SU-DHL-6 (cell line): Measurements from ENCODE around the gene RABGGTA.

ENCODE experiments used
- H2AFZ ChIP-seq: fragments of 200-600 bp; sonication (generic); 2 replicates; pipeline ENCODE4 v1.6.1; 2014; ENCODE audit warnings: low read depth, mild to moderate bottlenecking, moderate library complexity, mixed read lengths, antibody characterized with exemption, low read length; ENCODE audit not compliant: severe bottlenecking
- H3F3A ChIP-seq: fragments of 200-600 bp; shearing (Covaris generic); 2 replicates; pipeline ENCODE4 v1.6.0; 2016; ENCODE audit warnings: antibody characterized with exemption, mild to moderate bottlenecking; ENCODE audit not compliant: insufficient read depth
- H3K27ac ChIP-seq: fragments of 200-600 bp; sonication (generic); 2 replicates; pipeline ENCODE4 v1.5.1; 2016; ENCODE audit warnings: low read depth, mild to moderate bottlenecking, low read length, moderate library complexity, mixed read lengths
- H3K27me3 ChIP-seq: fragments of 200-600 bp; sonication (generic), shearing (Covaris generic); 2 replicates; pipeline ENCODE4 v1.6.0; 2014; ENCODE audit warnings: mild to moderate bottlenecking, low read length
- H3K36me3 ChIP-seq: fragments of 200-600 bp; sonication (generic); 2 replicates; pipeline ENCODE4 v1.6.1; 2014; ENCODE audit warnings: mild to moderate bottlenecking, low read length, mixed read lengths
- H3K4me2 ChIP-seq: fragments of 300-600, 200-600 bp; shearing (Covaris generic), sonication (generic); 2 replicates; pipeline ENCODE4 v1.6.0; 2014; ENCODE audit warnings: low read length, low read depth, mild to moderate bottlenecking; ENCODE audit not compliant: poor library complexity, severe bottlenecking
- H3K4me3 ChIP-seq: fragments of 200-600 bp; sonication (generic); 2 replicates; pipeline ENCODE4 v1.5.1; 2014; ENCODE audit warnings: antibody characterized with exemption, low read length, mild to moderate bottlenecking, mixed read lengths; ENCODE audit not compliant: insufficient read depth, poor library complexity, severe bottlenecking
- H3K79me2 ChIP-seq: fragments of 200-600 bp; sonication (generic); 2 replicates; pipeline ENCODE4 v1.6.1; 2014; ENCODE audit warnings: mild to moderate bottlenecking, low read length, moderate library complexity; ENCODE audit not compliant: insufficient read depth
- H3K9ac ChIP-seq: fragments of 200-600 bp; sonication (generic); 2 replicates; pipeline ENCODE4 v1.7.0; 2014; ENCODE audit warnings: mild to moderate bottlenecking, low read length
- H3K9me2 ChIP-seq: fragments of 200-600 bp; sonication (generic); replicated peaks from 2 replicates; pipeline ENCODE4 v1.6.1; 2014; ENCODE audit warnings: low read length; ENCODE audit not compliant: insufficient read depth
- H3K9me3 ChIP-seq: fragments of 200-600 bp; sonication (generic); 2 replicates; pipeline ENCODE4 v1.6.1; 2014; ENCODE audit warnings: low read length, mixed read lengths; ENCODE audit not compliant: insufficient read depth
- H4K20me1 ChIP-seq: fragments of 200-600 bp; sonication (generic); 2 replicates; pipeline ENCODE4 v1.6.1; 2014; ENCODE audit warnings: low read depth, mild to moderate bottlenecking, antibody characterized with exemption, low read length, moderate library complexity, mixed read lengths
- EZH2phosphoT487 ChIP-seq: fragments of 200-600 bp; sonication (generic), shearing (Covaris generic); conservative IDR thresholded peaks from 2 replicates; pipeline ENCODE4 v1.6.1; 2018; ENCODE audit warnings: mild to moderate bottlenecking, antibody characterized with exemption, low read length, moderate library complexity, mixed read lengths
- TF ChIP-seq, protein P1 (sequence below): fragments of 200-600 bp; sonication (generic); IDR thresholded peaks from one replicate; pipeline ENCODE4 v1.5.1; 2017; ENCODE audit warnings: antibody characterized with exemption, mild to moderate bottlenecking, low read length, moderate library complexity; ENCODE audit not compliant: insufficient read depth, poor library complexity, severe bottlenecking

RABGGTA gene

DNA sequence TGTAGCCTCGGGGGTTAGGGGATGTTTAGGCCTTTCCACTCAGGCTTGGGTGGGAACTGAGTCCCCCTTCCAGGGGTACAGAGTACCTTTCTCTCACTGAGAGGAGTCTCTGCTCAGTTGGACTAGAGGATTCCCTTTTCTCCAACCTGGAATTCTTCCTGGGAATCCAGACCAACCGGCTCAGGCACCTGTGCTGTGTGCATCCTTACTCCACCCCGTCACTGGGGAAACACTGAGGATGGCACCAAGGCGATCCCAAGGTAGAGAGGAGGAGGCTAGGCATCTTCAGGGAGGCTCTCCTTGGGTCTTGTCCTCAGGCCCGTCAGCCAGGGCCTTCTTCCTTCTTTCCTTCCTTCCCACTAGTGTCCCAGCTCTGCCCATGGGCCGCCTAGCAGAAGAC lies 7.5 kb downstream of the RABGGTA start:
- TF ChIP-seq, protein P1, sequence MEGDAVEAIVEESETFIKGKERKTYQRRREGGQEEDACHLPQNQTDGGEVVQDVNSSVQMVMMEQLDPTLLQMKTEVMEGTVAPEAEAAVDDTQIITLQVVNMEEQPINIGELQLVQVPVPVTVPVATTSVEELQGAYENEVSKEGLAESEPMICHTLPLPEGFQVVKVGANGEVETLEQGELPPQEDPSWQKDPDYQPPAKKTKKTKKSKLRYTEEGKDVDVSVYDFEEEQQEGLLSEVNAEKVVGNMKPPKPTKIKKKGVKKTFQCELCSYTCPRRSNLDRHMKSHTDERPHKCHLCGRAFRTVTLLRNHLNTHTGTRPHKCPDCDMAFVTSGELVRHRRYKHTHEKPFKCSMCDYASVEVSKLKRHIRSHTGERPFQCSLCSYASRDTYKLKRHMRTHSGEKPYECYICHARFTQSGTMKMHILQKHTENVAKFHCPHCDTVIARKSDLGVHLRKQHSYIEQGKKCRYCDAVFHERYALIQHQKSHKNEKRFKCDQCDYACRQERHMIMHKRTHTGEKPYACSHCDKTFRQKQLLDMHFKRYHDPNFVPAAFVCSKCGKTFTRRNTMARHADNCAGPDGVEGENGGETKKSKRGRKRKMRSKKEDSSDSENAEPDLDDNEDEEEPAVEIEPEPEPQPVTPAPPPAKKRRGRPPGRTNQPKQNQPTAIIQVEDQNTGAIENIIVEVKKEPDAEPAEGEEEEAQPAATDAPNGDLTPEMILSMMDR, result no peak

DNA sequence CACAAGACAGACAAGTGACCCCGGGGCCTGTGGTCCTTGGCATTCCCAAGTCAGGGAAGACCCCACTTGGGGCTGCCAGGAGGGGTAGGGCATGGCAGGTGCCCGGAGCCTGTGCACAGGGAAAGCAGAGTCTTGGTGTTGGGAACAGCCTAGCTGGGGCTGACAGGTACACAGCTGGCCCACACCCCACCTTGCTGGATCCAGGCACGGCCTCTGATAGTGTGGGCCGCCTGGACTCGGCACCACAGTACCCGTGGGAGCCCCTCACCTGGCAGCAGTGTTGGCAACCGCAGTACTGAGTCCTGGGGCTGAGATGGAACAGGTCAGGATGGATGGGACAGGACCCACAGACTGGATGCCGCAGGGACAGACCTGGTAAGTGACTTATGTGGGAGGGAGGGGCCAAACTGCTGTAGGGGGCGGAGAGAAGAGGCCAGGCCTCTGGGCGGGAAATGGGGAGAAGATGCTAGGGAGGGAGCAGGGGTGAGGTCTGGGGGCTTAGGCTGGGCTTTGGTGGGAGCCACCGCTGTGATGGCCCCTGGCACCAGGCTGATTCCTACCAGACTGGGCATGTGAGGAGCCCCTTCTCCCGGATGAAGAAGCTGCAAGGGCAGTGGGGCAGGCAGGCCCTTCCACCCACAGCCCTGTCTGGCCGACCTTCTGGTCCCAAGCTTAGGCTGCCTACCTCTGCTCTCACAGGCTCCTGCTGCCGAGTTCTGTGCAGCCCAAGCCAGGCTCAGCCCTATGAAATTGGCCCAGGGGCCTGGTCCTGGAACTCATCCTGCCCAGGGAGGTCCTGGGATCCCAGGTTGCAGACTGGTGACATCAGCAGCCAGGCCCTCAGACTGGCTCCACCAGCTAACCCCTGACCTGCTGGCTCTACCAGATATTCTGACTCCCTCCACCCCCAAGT lies 8.3 kb downstream of the RABGGTA start, which contains the start of gene TGM1:
TSS of gene TGM1 (minus strand) at position 357 of the 913 bp plus-strand sequence. CDS start 825 bp downstream, outside the sequence.
- H3K36me3 ChIP-seq, result no peaks in the 10 kb centered on the region
- H2AFZ ChIP-seq, result no peak within 1 kb of the TSS
- H3K27me3 ChIP-seq, result no peaks in the 10 kb centered on the region
- H3K9ac ChIP-seq, result no peak within 1 kb of the TSS
- TF ChIP-seq EZH2phosphoT487, result no peak
- TF ChIP-seq, protein P1, result no peak
- H3K4me3 ChIP-seq, result no peak within 1 kb of the TSS
- H3K4me2 ChIP-seq, result no peak within 1 kb of the TSS
- no peaks in the 10 kb centered on the region for H4K20me1 ChIP-seq
- H3K27ac ChIP-seq, result no peak within 1 kb of the TSS
- no peaks in the 10 kb centered on the region for H3F3A ChIP-seq
- H3K79me2 ChIP-seq, result no peaks in the 10 kb centered on the region
- no peaks in the 10 kb centered on the region for H3K9me3 ChIP-seq
- no peaks in the 10 kb centered on the region for H3K9me2 ChIP-seq

More for the DNA sequence above, 7.5 kb downstream of the RABGGTA start:
- Histone ChIP-seq H3K36me3 (no peaks in the 10 kb centered on the region), H3K79me2 (no peaks in the 10 kb centered on the region), H2AFZ (no peak overlapping the region), H3K27me3 (no peaks in the 10 kb centered on the region), H3K27ac (no peak overlapping the region), H3F3A (no peaks in the 10 kb centered on the region), H3K9me3 (no peaks in the 10 kb centered on the region), H3K9ac (no peak overlapping the region), H3K9me2 (no peaks in the 10 kb centered on the region), H4K20me1 (no peaks in the 10 kb centered on the region), H3K4me2 (no peak overlapping the region), H3K4me3 (no peak overlapping the region)

DNA sequence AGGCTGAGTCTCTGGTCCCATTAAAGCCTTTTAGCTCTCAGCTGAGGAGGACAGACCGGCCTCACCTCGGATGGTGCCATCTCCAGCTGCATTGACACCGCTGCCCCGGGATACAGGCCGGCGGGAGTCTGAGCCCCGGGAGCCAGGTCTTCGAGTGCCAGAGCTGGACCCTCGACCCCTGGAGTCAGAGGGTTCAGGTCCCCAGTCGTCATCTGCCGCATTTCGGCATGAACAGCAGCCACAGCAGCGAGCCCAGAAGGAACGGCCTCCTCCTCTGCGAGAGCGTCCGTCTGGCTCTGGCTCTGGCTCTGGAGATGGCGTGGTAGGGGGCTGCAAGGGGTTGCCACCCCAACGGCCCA lies 9.4 kb downstream of the RABGGTA start:
- Histone ChIP-seq H3K4me2 (no peak overlapping the region), H3K79me2 (no peaks in the 10 kb centered on the region), H3K9me2 (no peaks in the 10 kb centered on the region), H3K9me3 (no peaks in the 10 kb centered on the region), H2AFZ (no peak overlapping the region), H3K9ac (no peak overlapping the region), H3F3A (no peaks in the 10 kb centered on the region), H4K20me1 (no peaks in the 10 kb centered on the region), H3K36me3 (no peaks in the 10 kb centered on the region), H3K4me3 (no peak overlapping the region), H3K27me3 (no peaks in the 10 kb centered on the region), H3K27ac (no peak overlapping the region)
- TF ChIP-seq, protein P1, result no peak
- TF ChIP-seq EZH2phosphoT487, result no peak
